PC-9 (cell line): ENCODE data around the gene CLDN5.

Experiments
- CTCF ChIP-seq: fragments of 200-600 bp; sonication (generic); conservative IDR thresholded peaks from 2 replicates; pipeline ENCODE4 v1.6.1; 2017; ENCODE audit warnings: mixed run types, antibody characterized with exemption, mild to moderate bottlenecking, moderate library complexity
- EZH2 ChIP-seq: fragments of 200-600 bp; sonication (generic); IDR thresholded peaks from 2 replicates; pipeline ENCODE4 v1.8.0; 2017; ENCODE audit warnings: antibody characterized with exemption, low read depth

GRCh38 chr22:19522190-19522880 is 1.9 kb downstream of the CLDN5 start:
- TF ChIP-seq CTCF (no peak), EZH2 (no peak)
